Measurements from ENCODE around the gene SLC7A6OS.

The SLC7A6OS gene

GRCh38 chr16:68345351-68345810, 34.6 kb upstream of the SLC7A6OS start:
- Histone ChIP-seq H3K36me3 (replicated peaks; ENCODE audit: insufficient read depth, low read length) (0 out of 2 replicates have a peak, but pooled peaks cover under 1% of the 10 kb centered on the region), H3K9ac (ENCODE audit: low read length) (no peak overlapping the region)

GRCh38 chr16:68344252-68344651, 33.5 kb upstream of the SLC7A6OS start:
- Histone ChIP-seq H3K9ac (ENCODE audit: low read length) (no peak overlapping the region), H3K9me2 (replicated peaks; ENCODE audit: insufficient read depth, low read length) (no peaks in the 10 kb centered on the region), H2AFZ (ENCODE audit: low read length) (no peak overlapping the region), H3K79me2 (ENCODE audit: low read length) (no peaks in the 10 kb centered on the region; the same call in 1 of the 2 replicates), H3K4me1 (ENCODE audit: low read length) (0 out of 2 replicates have a peak, but pooled peaks cover 4% of the 10 kb centered on the region), H3K4me3 (ENCODE audit: low read length) (no peak overlapping the region), H3F3A (ENCODE audit: insufficient read depth, low read length) (no peaks in the 10 kb centered on the region), H3K27me3 (replicated peaks; ENCODE audit: insufficient read depth, low read length) (no peaks in the 10 kb centered on the region), H3K36me3 (replicated peaks; ENCODE audit: insufficient read depth, low read length) (peaks cover 6% of the 10 kb centered on the region; the same call in 1 of the 2 replicates), H3K9me3 (replicated peaks; ENCODE audit: insufficient read depth, low read length) (no peaks in the 10 kb centered on the region), H3K27ac (ENCODE audit: low read length) (no peak overlapping the region), H3K4me2 (ENCODE audit: low read depth, low read length) (no peak overlapping the region), H4K20me1 (ENCODE audit: insufficient read depth, low read length) (no peaks in the 10 kb centered on the region)
- no peak for DNase-seq
- no peak for TF ChIP-seq EZH2phosphoT487 (IDR thresholded peaks at IDR 0.05; ENCODE audit: low read length)
- no peak for TF ChIP-seq CTCF (IDR thresholded peaks at IDR 0.05; ENCODE audit: low read length)
- TF ChIP-seq EZH2 (optimal IDR thresholded peaks at IDR 0.05; ENCODE audit: low read depth, low read length), result no peak

More at GRCh38 chr16:68345351-68345810, 34.6 kb upstream of the SLC7A6OS start:
- Histone ChIP-seq H3K9me2 (replicated peaks; ENCODE audit: insufficient read depth, low read length) (no peaks in the 10 kb centered on the region), H3K27ac (ENCODE audit: low read length) (no peak overlapping the region), H3K4me1 (ENCODE audit: low read length) (0 out of 2 replicates have a peak, but pooled peaks cover 4% of the 10 kb centered on the region), H3F3A (ENCODE audit: insufficient read depth, low read length) (no peaks in the 10 kb centered on the region), H3K9me3 (replicated peaks; ENCODE audit: insufficient read depth, low read length) (no peaks in the 10 kb centered on the region), H4K20me1 (ENCODE audit: insufficient read depth, low read length) (no peaks in the 10 kb centered on the region), H3K27me3 (replicated peaks; ENCODE audit: insufficient read depth, low read length) (no peaks in the 10 kb centered on the region), H3K4me3 (ENCODE audit: low read length) (no peak overlapping the region), H3K4me2 (ENCODE audit: low read depth, low read length) (no peak overlapping the region), H2AFZ (ENCODE audit: low read length) (no peak overlapping the region), H3K79me2 (ENCODE audit: low read length) (no peaks in the 10 kb centered on the region; the same call in 1 of the 2 replicates)
- TF ChIP-seq EZH2 (optimal IDR thresholded peaks at IDR 0.05; ENCODE audit: low read depth, low read length), result no peak
- TF ChIP-seq EZH2phosphoT487 (IDR thresholded peaks at IDR 0.05; ENCODE audit: low read length), result no peak
- TF ChIP-seq CTCF (IDR thresholded peaks at IDR 0.05; ENCODE audit: low read length), result no peak
- no peak for DNase-seq

GRCh38 chr16:68343137-68343536, 32.4 kb upstream of the SLC7A6OS start:
- H4K20me1 ChIP-seq (ENCODE audit: insufficient read depth, low read length), result no peaks in the 10 kb centered on the region
- H3K9me3 ChIP-seq (replicated peaks; ENCODE audit: insufficient read depth, low read length), result no peaks in the 10 kb centered on the region
- H3K27me3 ChIP-seq (replicated peaks; ENCODE audit: insufficient read depth, low read length), result no peaks in the 10 kb centered on the region
- 0 out of 2 replicates have a peak, but pooled peaks cover 4% of the 10 kb centered on the region for H3K4me1 ChIP-seq (ENCODE audit: low read length)
- no peaks in the 10 kb centered on the region for H3K9me2 ChIP-seq (replicated peaks; ENCODE audit: insufficient read depth, low read length)
- no peak overlapping the region for H2AFZ ChIP-seq (ENCODE audit: low read length)
- H3K36me3 ChIP-seq (replicated peaks; ENCODE audit: insufficient read depth, low read length), result peaks cover 6% of the 10 kb centered on the region; the same call in 1 of the 2 replicates
- no peak for DNase-seq
- H3K4me2 ChIP-seq (ENCODE audit: low read depth, low read length), result no peak overlapping the region
- H3F3A ChIP-seq (ENCODE audit: insufficient read depth, low read length), result no peaks in the 10 kb centered on the region
- no peaks in the 10 kb centered on the region; the same call in 1 of the 2 replicates for H3K79me2 ChIP-seq (ENCODE audit: low read length)
- no peak overlapping the region for H3K27ac ChIP-seq (ENCODE audit: low read length)
- no peak overlapping the region for H3K4me3 ChIP-seq (ENCODE audit: low read length)
- no peak overlapping the region for H3K9ac ChIP-seq (ENCODE audit: low read length)
- no peak for TF ChIP-seq EZH2phosphoT487 (IDR thresholded peaks at IDR 0.05; ENCODE audit: low read length)
- no peak for TF ChIP-seq EZH2 (optimal IDR thresholded peaks at IDR 0.05; ENCODE audit: low read depth, low read length)
- no peak for TF ChIP-seq CTCF (IDR thresholded peaks at IDR 0.05; ENCODE audit: low read length)

Data from MM.1S (cell line).